ENCODE data around the gene PLCXD3. TPM values are rescaled to one million over a fixed set of nuclear protein-coding genes. Genes with fewer than 3 reads are reported as not detected.

Gene PLCXD3
- total RNA-seq, 4 donors from 2014 or later: 0.62 to 5.1 (median 2.3) TPM

DNA sequence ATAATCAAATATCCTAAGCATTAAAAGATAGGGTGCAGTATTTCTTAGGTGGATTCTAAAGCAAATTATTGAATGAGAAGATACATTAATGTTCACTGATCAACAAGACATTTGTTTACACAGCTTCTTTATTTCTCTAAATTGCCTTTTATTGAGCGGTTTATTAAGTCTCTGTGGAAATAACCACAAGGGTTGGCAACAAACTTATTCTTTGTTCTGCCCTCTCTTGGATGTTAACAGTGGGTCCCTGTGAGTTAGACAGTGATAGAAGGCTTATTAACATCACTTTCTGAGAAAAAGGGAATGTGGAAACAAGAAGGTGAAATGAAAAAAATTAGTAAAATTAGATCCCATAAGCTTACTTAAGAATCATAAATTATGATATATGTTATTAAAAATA, 214.3 kb downstream of the PLCXD3 start:
- 55 to 75% methylated on average over 1 of the region's 1 CpG for WGBS, 2 donors (ENCODE audit: low coverage in 1 of 2)
- no peaks in the 10 kb centered on the region for H3K9me3 ChIP-seq
- no peak for ATAC-seq
- H3K4me1 ChIP-seq: no peaks in the 10 kb centered on the region
- H3K27ac ChIP-seq: no peak overlapping the region
- no peak overlapping the region for H3K4me3 ChIP-seq
- TF ChIP-seq, protein P1, sequence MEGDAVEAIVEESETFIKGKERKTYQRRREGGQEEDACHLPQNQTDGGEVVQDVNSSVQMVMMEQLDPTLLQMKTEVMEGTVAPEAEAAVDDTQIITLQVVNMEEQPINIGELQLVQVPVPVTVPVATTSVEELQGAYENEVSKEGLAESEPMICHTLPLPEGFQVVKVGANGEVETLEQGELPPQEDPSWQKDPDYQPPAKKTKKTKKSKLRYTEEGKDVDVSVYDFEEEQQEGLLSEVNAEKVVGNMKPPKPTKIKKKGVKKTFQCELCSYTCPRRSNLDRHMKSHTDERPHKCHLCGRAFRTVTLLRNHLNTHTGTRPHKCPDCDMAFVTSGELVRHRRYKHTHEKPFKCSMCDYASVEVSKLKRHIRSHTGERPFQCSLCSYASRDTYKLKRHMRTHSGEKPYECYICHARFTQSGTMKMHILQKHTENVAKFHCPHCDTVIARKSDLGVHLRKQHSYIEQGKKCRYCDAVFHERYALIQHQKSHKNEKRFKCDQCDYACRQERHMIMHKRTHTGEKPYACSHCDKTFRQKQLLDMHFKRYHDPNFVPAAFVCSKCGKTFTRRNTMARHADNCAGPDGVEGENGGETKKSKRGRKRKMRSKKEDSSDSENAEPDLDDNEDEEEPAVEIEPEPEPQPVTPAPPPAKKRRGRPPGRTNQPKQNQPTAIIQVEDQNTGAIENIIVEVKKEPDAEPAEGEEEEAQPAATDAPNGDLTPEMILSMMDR (IDR thresholded peaks at IDR 0.05): no peak
- H3K36me3 ChIP-seq: no peaks in the 10 kb centered on the region
- H3K27me3 ChIP-seq: no peaks in the 10 kb centered on the region

DNA sequence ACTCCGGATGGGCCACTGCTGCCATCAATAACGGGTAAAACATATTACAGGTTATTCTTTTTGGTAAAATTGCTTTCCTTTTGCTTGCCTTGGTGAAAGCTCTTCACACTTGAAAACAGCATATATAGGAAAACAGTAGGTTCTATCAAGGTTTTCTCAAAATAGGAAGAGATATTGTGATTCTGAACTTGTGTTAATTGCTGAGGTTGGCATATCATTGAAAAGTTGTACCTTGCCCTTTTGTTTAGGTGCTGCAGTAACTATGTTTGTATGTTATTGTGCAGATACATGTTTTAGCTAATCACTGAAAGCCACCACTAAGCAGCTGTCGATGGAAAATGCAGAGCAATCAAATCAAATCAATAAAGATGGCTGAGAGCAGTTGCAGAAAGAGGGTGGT, 219.1 kb downstream of the PLCXD3 start:
- H3K27ac ChIP-seq: no peak overlapping the region
- TF ChIP-seq EP300 (IDR thresholded peaks at IDR 0.05) (no peak), POLR2A (IDR thresholded peaks at IDR 0.05) (no peak), POLR2AphosphoS5 (IDR thresholded peaks at IDR 0.05) (no peak)
- TF ChIP-seq, protein P1 (IDR thresholded peaks at IDR 0.05): no peak
- H3K9me3 ChIP-seq: no peaks in the 10 kb centered on the region
- no peaks in the 10 kb centered on the region for H3K36me3 ChIP-seq
- ATAC-seq: no peak
- no peak overlapping the region for H3K4me3 ChIP-seq
- WGBS, 2 donors (ENCODE audit: low coverage in 1 of 2): 87 to 91% methylated on average over 2 to 3 of the region's 3 CpGs
- H3K27me3 ChIP-seq: no peaks in the 10 kb centered on the region
- H3K4me1 ChIP-seq: no peaks in the 10 kb centered on the region

DNA sequence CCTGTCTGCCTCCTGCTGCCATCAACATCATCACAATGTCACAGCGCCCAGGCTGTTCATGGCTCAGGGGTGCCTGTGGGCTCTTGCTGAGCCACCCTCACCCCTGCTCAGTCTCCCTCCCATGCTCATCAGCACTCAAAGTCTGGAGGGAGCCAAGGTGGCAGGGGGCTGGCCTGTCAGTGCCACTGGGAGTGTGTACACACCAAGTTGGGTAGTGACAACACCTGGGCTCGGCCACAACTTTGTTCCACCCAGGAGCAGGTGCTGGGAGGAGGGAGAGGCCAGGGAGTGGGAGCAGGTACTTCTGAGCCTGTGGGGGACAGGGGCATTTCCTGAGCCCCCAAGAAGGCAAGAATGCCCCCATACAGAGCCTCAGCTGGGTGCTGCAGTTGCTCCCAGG, 219.6 kb downstream of the PLCXD3 start:
- no peak overlapping the region for H3K27ac ChIP-seq
- H3K9me3 ChIP-seq: no peaks in the 10 kb centered on the region
- no peaks in the 10 kb centered on the region for H3K4me1 ChIP-seq
- H3K4me3 ChIP-seq: no peak overlapping the region
- H3K27me3 ChIP-seq: no peaks in the 10 kb centered on the region
- no peak for ATAC-seq
- H3K36me3 ChIP-seq: no peaks in the 10 kb centered on the region
- no peak for TF ChIP-seq POLR2A (IDR thresholded peaks at IDR 0.05)
- TF ChIP-seq, protein P1 (IDR thresholded peaks at IDR 0.05): no peak
- no peak for TF ChIP-seq EP300 (IDR thresholded peaks at IDR 0.05)
- no peak for TF ChIP-seq POLR2AphosphoS5 (IDR thresholded peaks at IDR 0.05)
- 100% methylated on average over 1 of the region's 2 CpGs; no CpG with 5 or more reads in 1 of the 2 donors for WGBS, 2 donors (ENCODE audit: low coverage in 1 of 2)

DNA sequence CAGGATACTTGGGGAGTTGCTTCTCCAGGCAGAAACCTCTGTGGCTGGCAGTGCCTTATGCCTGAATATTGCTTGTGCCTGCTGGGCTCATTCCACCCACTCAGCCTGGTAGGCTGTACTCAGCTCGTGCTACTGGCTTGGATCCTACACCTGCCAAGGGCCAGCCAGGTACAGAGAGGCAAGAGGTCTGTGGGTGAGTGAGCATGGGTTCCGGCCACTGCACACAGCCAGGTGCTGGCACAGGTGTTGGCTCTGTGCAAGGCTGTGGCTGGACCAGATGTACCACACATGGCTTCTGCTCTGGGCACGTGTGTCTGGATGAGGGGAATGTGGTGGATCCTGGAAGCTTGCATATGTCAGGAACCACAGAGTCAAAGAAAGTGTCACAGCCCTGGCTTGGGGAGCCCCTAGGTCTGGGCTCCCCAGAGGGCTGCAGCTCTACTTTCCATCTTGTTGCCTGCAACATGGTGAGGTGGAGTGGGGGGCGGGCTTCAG, 220.4 kb downstream of the PLCXD3 start:
- Histone ChIP-seq H3K27me3 (no peaks in the 10 kb centered on the region), H3K27ac (no peak overlapping the region), H3K36me3 (no peaks in the 10 kb centered on the region), H3K4me1 (no peaks in the 10 kb centered on the region), H3K9me3 (no peaks in the 10 kb centered on the region), H3K4me3 (no peak overlapping the region)
- no CpG with 5 or more reads among the region's 4 CpGs for WGBS, 2 donors (ENCODE audit: low coverage in 1 of 2)
- ATAC-seq: no peak
- TF ChIP-seq POLR2A (IDR thresholded peaks at IDR 0.05) (no peak), EP300 (IDR thresholded peaks at IDR 0.05) (no peak), POLR2AphosphoS5 (IDR thresholded peaks at IDR 0.05) (no peak)
- TF ChIP-seq, protein P1 (IDR thresholded peaks at IDR 0.05): no peak

DNA sequence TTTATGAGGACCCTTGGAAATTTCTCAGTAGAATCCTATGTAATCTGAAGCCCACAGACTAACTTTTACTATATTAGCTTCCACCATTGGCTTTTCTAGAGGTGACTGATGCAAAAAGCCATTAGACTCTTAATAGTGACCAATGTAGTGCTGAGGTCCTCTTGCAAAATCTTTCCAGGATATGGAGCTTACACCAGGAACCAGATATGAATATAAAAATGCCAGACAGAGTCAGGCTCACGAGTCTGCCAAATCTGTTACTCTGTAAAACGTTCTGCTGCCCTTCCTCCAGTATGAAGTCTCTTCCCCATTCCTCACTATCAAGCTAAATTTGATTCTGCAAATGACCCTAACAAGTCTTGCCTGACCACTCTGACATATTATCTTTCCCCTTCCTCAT, 223.7 kb downstream of the PLCXD3 start:
- ATAC-seq: no peak
- Histone ChIP-seq H3K9me3 (no peaks in the 10 kb centered on the region), H3K27me3 (no peaks in the 10 kb centered on the region), H3K36me3 (no peaks in the 10 kb centered on the region), H3K4me1 (no peaks in the 10 kb centered on the region), H3K27ac (no peak overlapping the region), H3K4me3 (no peak overlapping the region)
- no peak for TF ChIP-seq EP300 (IDR thresholded peaks at IDR 0.05)
- WGBS, 2 donors (ENCODE audit: low coverage in 1 of 2): 54 to 63% methylated on average over 2 of the region's 2 CpGs

Measured in gastroesophageal sphincter (tissue), 4 donors.